ENCODE data around the gene NPIPB5.
"Not testable (repeated sequence)": the region's sequence is repeated elsewhere in the genome, so short reads cannot be mapped to it uniquely, and the experiment has no call there.

Gene NPIPB5

GRCh38 chr16:22510591-22510990 lies at the start of gene NPIPB5:
TSS of gene NPIPB5 (plus strand) at chr16:22510891. CDS start at chr16:22513802, 2,911 bp downstream.
- not testable (repeated sequence) for DNase-seq

GRCh38 chr16:22468846-22469245 lies 41.8 kb upstream of the NPIPB5 start:
- DNase-seq = not testable (repeated sequence)

- not testable (repeated sequence) for DNase-seq
Observed at GRCh38 chr16:22537996-22538395, 27.3 kb downstream of the NPIPB5 start.

- DNase-seq = not testable (repeated sequence)
Observed at GRCh38 chr16:22544809-22545208, 34.1 kb downstream of the NPIPB5 start.

GRCh38 chr16:22546630-22547029 lies 35.9 kb downstream of the NPIPB5 start:
- DNase-seq = not testable (repeated sequence)

GRCh38 chr16:22547170-22547765 lies 36.6 kb downstream of the NPIPB5 start:
- DNase-seq = not testable (repeated sequence)

- DNase-seq = not testable (repeated sequence)
Observed at GRCh38 chr16:22549853-22550252, 39.2 kb downstream of the NPIPB5 start.

- DNase-seq = not testable (repeated sequence)
Observed at GRCh38 chr16:22551143-22551542, 40.5 kb downstream of the NPIPB5 start.

- DNase-seq = not testable (repeated sequence)
Observed at GRCh38 chr16:22551651-22552050, 41.0 kb downstream of the NPIPB5 start.

- not testable (repeated sequence) for DNase-seq
Observed at GRCh38 chr16:22556759-22557158, 46.1 kb downstream of the NPIPB5 start.

Data from NCI-H526 treated with DMSO at 0.1 percent for 48 hours (cell line).